ENCODE results near the gene GMPR.

- peak; percentile 81 to 94 (median 88) for TF ChIP-seq CTCF (IDR thresholded peaks at IDR 0.05)
- no peak for TF ChIP-seq POLR2A (IDR thresholded peaks at IDR 0.05)
- TF ChIP-seq EP300 (IDR thresholded peaks at IDR 0.05): peak in 1 of 2 donors; percentile 44
Observed at GRCh38 chr6:16332175-16332542, 93.8 kb downstream of the GMPR start.
